Embryonic facial prominence (tissue), 1 donor: Measurements from ENCODE around the gene NUCB1.
A peak's percentile ranks its signal among the peaks of the same experiment; 100 is the strongest.

Source experiments
- DNase-seq: peaks from one replicate; pipeline ENCODE4 v3.0.0-alpha.2; 2016; ENCODE audit errors: extremely low spot score

Gene NUCB1

GRCh38 chr19:48935864-48936263 lies 35.8 kb downstream of the NUCB1 start:
- no peak for DNase-seq

GRCh38 chr19:48938256-48938655 lies 38.1 kb downstream of the NUCB1 start:
- DNase-seq, result no peak

- no peak for DNase-seq
Observed at GRCh38 chr19:48940902-48941301, 40.8 kb downstream of the NUCB1 start.

GRCh38 chr19:48943081-48943480 lies 43.0 kb downstream of the NUCB1 start:
- no peak for DNase-seq

GRCh38 chr19:48945415-48945814 lies 45.3 kb downstream of the NUCB1 start:
- no peak for DNase-seq

GRCh38 chr19:48945817-48946216 lies 45.7 kb downstream of the NUCB1 start:
- no peak for DNase-seq

GRCh38 chr19:48946463-48947257 lies 46.5 kb downstream of the NUCB1 start:
- no peak for DNase-seq

GRCh38 chr19:48947258-48947542 lies 47.1 kb downstream of the NUCB1 start:
- DNase-seq, result no peak

GRCh38 chr19:48950159-48950558 lies 50.0 kb downstream of the NUCB1 start:
- no peak for DNase-seq

- no peak for DNase-seq
Observed at GRCh38 chr19:48950830-48951519, 50.9 kb downstream of the NUCB1 start.

GRCh38 chr19:48953141-48953540 lies 53.0 kb downstream of the NUCB1 start:
- DNase-seq, result no peak

- no peak for DNase-seq
Observed at GRCh38 chr19:48953990-48954594, 54.0 kb downstream of the NUCB1 start.

- DNase-seq, result peak; percentile 86
Observed at GRCh38 chr19:48954595-48955307, 54.6 kb downstream of the NUCB1 start, which contains the start of gene BAX. Gene BAX, plus strand, starts transcription at chr19:48954875. Its CDS starts 54 bp downstream, at chr19:48954929.

GRCh38 chr19:48955308-48955958 lies 55.3 kb downstream of the NUCB1 start:
- DNase-seq, result no peak

GRCh38 chr19:48958006-48958405 lies 57.9 kb downstream of the NUCB1 start:
- no peak for DNase-seq

- no peak for DNase-seq
Observed at GRCh38 chr19:48959341-48960239, 59.5 kb downstream of the NUCB1 start.

GRCh38 chr19:48961051-48961649 lies 61.0 kb downstream of the NUCB1 start:
- no peak for DNase-seq

GRCh38 chr19:48961673-48962028 lies 61.5 kb downstream of the NUCB1 start:
- no peak for DNase-seq

GRCh38 chr19:48962029-48962848 lies 62.1 kb downstream of the NUCB1 start:
- DNase-seq, result no peak

GRCh38 chr19:48962849-48963165 lies 62.7 kb downstream of the NUCB1 start:
- DNase-seq, result no peak
